ENCODE measurements around the gene OSBPL7. TPM values are rescaled to one million over a fixed set of nuclear protein-coding genes. Genes with fewer than 3 reads are reported as not detected.
A peak's percentile ranks its signal among the peaks of the same experiment; 100 is the strongest.

Gene OSBPL7, protein sequence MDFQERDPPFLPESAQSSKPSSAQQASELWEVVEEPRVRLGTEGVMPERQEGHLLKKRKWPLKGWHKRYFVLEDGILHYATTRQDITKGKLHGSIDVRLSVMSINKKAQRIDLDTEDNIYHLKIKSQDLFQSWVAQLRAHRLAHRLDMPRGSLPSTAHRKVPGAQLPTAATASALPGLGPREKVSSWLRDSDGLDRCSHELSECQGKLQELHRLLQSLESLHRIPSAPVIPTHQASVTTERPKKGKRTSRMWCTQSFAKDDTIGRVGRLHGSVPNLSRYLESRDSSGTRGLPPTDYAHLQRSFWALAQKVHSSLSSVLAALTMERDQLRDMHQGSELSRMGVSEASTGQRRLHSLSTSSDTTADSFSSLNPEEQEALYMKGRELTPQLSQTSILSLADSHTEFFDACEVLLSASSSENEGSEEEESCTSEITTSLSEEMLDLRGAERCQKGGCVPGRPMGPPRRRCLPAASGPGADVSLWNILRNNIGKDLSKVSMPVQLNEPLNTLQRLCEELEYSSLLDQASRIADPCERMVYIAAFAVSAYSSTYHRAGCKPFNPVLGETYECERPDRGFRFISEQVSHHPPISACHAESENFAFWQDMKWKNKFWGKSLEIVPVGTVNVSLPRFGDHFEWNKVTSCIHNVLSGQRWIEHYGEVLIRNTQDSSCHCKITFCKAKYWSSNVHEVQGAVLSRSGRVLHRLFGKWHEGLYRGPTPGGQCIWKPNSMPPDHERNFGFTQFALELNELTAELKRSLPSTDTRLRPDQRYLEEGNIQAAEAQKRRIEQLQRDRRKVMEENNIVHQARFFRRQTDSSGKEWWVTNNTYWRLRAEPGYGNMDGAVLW
- 17.4 to 28.1 TPM (median 20.3 TPM) in 3 replicates for total RNA-seq
- long read RNA-seq, transcript OSBPL7-201 (23 exons, 3,640 nt): major isoform, 11 of 24 reads
- long read RNA-seq, partial matches to known transcripts: 7 of 24 reads
- long read RNA-seq, other reads (novel, unspliced or antisense): 6 of 24 reads

DNA sequence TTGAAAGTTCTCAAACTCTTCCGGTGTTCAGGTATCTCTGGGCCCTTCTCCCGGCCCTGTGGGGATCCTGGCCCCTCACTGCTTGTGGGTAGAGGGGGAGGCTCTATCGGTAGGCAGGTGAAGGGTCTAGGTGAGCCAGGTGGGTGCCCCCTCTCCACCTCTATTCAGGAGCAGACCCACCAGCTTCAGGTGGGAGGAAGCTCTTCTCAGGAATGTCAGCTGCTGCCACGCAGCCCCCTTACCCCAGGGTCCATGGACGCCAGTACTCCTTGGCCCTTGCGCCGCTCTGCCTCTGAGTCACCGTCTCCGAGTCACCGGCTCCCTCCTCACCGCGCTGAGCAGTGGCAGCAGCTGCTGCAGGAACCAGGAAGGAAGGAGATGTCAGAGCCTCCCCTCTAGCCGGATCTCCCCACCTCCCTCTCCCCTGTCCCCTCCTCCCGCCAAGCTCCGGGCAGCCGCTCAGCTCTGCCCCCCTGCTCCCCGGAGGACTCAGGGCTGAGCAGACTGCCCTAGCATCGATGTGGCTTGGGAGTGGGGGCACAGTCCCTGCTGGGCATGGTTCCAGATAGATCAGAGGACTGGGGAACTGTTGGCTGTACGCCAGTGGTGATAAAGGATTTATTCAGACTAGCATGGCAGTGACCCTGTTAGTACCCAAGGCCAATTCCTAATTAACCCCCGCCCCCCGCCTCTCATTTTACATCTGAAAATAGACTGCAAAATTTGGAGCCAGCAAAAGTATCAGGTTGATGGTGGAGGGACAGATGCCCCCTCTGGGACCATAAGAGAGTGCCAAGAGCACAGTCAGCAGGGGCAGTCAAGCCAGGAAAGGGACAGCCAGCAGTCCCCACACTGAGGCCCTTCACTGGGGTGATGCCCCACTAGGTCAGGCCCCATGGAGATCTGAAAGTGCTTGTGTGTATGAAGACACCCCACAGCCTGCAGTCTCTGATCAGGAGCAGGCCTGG is at the start of gene OSBPL7:
Gene OSBPL7 (minus strand): TSS at position 371 of the 968 bp plus-strand sequence. CDS start 1,516 bp downstream, outside the sequence.
- TF ChIP-seq, protein P1, sequence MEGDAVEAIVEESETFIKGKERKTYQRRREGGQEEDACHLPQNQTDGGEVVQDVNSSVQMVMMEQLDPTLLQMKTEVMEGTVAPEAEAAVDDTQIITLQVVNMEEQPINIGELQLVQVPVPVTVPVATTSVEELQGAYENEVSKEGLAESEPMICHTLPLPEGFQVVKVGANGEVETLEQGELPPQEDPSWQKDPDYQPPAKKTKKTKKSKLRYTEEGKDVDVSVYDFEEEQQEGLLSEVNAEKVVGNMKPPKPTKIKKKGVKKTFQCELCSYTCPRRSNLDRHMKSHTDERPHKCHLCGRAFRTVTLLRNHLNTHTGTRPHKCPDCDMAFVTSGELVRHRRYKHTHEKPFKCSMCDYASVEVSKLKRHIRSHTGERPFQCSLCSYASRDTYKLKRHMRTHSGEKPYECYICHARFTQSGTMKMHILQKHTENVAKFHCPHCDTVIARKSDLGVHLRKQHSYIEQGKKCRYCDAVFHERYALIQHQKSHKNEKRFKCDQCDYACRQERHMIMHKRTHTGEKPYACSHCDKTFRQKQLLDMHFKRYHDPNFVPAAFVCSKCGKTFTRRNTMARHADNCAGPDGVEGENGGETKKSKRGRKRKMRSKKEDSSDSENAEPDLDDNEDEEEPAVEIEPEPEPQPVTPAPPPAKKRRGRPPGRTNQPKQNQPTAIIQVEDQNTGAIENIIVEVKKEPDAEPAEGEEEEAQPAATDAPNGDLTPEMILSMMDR (IDR thresholded peaks at IDR 0.05): peak; percentile 70
- H3K9me3 Mint-ChIP-seq (ENCODE audit: low read depth): no peaks in the 10 kb centered on the region
- H3K27ac Mint-ChIP-seq (ENCODE audit: unreplicated experiment): peak within 1 kb of the TSS; percentile 85
- no peak for DNase-seq (ENCODE audit: low spot score)
- peaks cover 27% of the 10 kb centered on the region for H3K4me1 Mint-ChIP-seq (ENCODE audit: low read depth)
- no peaks in the 10 kb centered on the region for H3K27me3 Mint-ChIP-seq (ENCODE audit: low read depth)
- H3K36me3 Mint-ChIP-seq (ENCODE audit: low read depth): peaks cover 24% of the 10 kb centered on the region
- H3K4me3 Mint-ChIP-seq (ENCODE audit: unreplicated experiment): peak within 1 kb of the TSS; percentile 93

DNA sequence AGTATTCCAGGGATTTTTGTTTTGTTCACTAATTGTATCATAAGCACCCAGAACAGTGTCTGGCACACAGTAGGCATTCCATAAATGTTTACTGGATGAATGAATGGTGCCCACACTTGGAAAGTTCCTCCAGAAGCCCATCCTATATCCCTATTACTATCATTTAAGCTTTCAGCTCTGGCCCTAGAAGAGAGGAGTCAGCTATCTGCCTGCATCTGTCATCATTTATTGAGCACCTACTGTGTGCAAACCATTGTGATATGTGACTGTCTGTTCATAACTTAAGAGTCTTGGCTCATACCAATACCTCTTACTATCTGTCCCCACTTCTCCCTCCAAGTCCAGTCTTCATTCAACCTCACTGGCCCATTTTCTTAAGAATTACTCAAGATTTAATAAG is 49.5 kb upstream of the OSBPL7 start:
- DNase-seq (ENCODE audit: low spot score): no peak

DNA sequence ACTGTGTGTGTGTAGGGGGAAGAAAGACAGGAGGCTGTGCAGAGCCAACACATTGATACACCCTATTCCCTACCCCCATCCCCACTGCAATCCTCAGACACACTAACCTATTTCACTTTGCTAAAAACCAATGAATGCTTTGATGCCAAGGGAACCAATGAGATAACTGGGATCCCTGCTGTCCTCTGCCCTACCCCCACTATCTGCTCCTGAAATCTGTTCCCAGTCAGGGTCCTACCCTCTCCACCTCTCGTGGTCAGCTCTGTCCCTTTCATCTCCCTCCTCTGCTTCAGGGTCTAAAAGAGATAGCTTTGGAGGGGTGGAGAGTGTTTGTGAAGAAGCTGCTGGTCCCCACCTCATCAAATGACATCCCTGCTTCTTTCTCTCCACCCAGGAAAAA is 48.5 kb upstream of the OSBPL7 start:
- Mint-ChIP-seq H3K27me3 (ENCODE audit: low read depth) (peaks cover 34% of the 10 kb centered on the region), H3K9me3 (ENCODE audit: low read depth) (no peaks in the 10 kb centered on the region), H3K4me1 (ENCODE audit: low read depth) (peaks cover 12% of the 10 kb centered on the region), H3K36me3 (ENCODE audit: low read depth) (peaks cover 1% of the 10 kb centered on the region), H3K4me3 (ENCODE audit: unreplicated experiment) (no peak overlapping the region), H3K27ac (ENCODE audit: unreplicated experiment) (no peak overlapping the region)
- DNase-seq (ENCODE audit: low spot score): no peak
- TF ChIP-seq, protein P1 (IDR thresholded peaks at IDR 0.05): no peak

More for the DNA sequence above, 49.5 kb upstream of the OSBPL7 start:
- peaks cover 34% of the 10 kb centered on the region for H3K27me3 Mint-ChIP-seq (ENCODE audit: low read depth)
- peaks cover 19% of the 10 kb centered on the region for H3K4me1 Mint-ChIP-seq (ENCODE audit: low read depth)
- H3K27ac Mint-ChIP-seq (ENCODE audit: unreplicated experiment): no peak overlapping the region
- TF ChIP-seq, protein P1 (IDR thresholded peaks at IDR 0.05): no peak
- peaks cover 1% of the 10 kb centered on the region for H3K36me3 Mint-ChIP-seq (ENCODE audit: low read depth)
- H3K4me3 Mint-ChIP-seq (ENCODE audit: unreplicated experiment): no peak overlapping the region
- no peaks in the 10 kb centered on the region for H3K9me3 Mint-ChIP-seq (ENCODE audit: low read depth)

DNA sequence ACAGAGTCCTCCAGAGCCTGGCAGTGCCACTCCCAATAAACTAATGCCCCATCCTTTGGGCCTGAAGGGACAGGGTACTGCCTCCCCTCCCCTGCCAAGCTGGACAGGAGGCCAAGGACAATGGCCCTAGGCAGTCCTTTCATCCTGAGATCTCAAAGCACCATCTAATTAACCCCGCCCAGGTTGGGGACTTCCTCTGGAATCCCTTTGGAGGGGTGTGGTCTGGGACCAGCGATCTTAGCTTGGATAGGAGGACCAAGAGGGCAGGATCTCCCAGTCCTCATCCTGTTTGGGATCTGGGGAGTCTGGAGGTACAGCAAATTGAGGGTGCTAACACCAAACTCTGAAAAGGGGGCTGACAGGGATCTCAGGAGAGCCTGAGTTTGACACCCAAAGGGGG is 47.5 kb upstream of the OSBPL7 start:
- peaks cover 1% of the 10 kb centered on the region for H3K36me3 Mint-ChIP-seq (ENCODE audit: low read depth)
- TF ChIP-seq, protein P1 (IDR thresholded peaks at IDR 0.05): no peak
- H3K4me3 Mint-ChIP-seq (ENCODE audit: unreplicated experiment): no peak overlapping the region
- H3K27ac Mint-ChIP-seq (ENCODE audit: unreplicated experiment): no peak overlapping the region
- no peak for DNase-seq (ENCODE audit: low spot score)
- H3K4me1 Mint-ChIP-seq (ENCODE audit: low read depth): peaks cover 9% of the 10 kb centered on the region
- H3K9me3 Mint-ChIP-seq (ENCODE audit: low read depth): no peaks in the 10 kb centered on the region
- H3K27me3 Mint-ChIP-seq (ENCODE audit: low read depth): peaks cover 31% of the 10 kb centered on the region

All from chondrocyte (in vitro differentiated cells).